ENCODE results near the gene UGP2. TPM values are rescaled to one million over a fixed set of nuclear protein-coding genes. Genes with fewer than 3 reads are reported as not detected.

Gene UGP2
- total RNA-seq, 1 donor from 2014 or later, result 314 TPM

GRCh38 chr2:63898839-63899238 lies 57.1 kb downstream of the UGP2 start:
- H3K27me3 ChIP-seq (ENCODE audit: insufficient read depth, low read length), result no peaks in the 10 kb centered on the region
- no peak overlapping the region for H3K27ac ChIP-seq (ENCODE audit: low read depth, low read length)
- Mint-ChIP-seq H3K4me1 (ENCODE audit: low read depth, unreplicated experiment) (peaks cover 4% of the 10 kb centered on the region), H3K27me3 (ENCODE audit: low read depth, unreplicated experiment) (no peaks in the 10 kb centered on the region), H3K36me3 (ENCODE audit: low read depth, unreplicated experiment) (peaks cover 25% of the 10 kb centered on the region), H3K9me3 (ENCODE audit: unreplicated experiment) (peaks cover 8% of the 10 kb centered on the region), H3K4me3 (ENCODE audit: unreplicated experiment) (no peak overlapping the region), H3K27ac (ENCODE audit: unreplicated experiment) (peak overlapping the region; percentile 27)
- peaks cover 8% of the 10 kb centered on the region for H3K9me3 ChIP-seq (ENCODE audit: insufficient read depth, low read depth, low read length)
- H3K4me2 ChIP-seq (ENCODE audit: low read length), result no peak overlapping the region
- H3K4me3 ChIP-seq (ENCODE audit: insufficient read depth, low read depth, low read length), result no peak overlapping the region
- no peak for DNase-seq (ENCODE audit: low read depth)
- H3K79me2 ChIP-seq (ENCODE audit: insufficient read depth, low read length), result peaks cover 3% of the 10 kb centered on the region
- H4K20me1 ChIP-seq (ENCODE audit: insufficient read depth, low read length), result no peaks in the 10 kb centered on the region
- no peak overlapping the region for H3K9ac ChIP-seq (ENCODE audit: low read length)
- no peak overlapping the region for H2AFZ ChIP-seq (ENCODE audit: low read depth, low read length)
- TF ChIP-seq EZH2 (IDR thresholded peaks at IDR 0.05; ENCODE audit: insufficient read depth, low read length), result no peak
- TF ChIP-seq, protein P1, sequence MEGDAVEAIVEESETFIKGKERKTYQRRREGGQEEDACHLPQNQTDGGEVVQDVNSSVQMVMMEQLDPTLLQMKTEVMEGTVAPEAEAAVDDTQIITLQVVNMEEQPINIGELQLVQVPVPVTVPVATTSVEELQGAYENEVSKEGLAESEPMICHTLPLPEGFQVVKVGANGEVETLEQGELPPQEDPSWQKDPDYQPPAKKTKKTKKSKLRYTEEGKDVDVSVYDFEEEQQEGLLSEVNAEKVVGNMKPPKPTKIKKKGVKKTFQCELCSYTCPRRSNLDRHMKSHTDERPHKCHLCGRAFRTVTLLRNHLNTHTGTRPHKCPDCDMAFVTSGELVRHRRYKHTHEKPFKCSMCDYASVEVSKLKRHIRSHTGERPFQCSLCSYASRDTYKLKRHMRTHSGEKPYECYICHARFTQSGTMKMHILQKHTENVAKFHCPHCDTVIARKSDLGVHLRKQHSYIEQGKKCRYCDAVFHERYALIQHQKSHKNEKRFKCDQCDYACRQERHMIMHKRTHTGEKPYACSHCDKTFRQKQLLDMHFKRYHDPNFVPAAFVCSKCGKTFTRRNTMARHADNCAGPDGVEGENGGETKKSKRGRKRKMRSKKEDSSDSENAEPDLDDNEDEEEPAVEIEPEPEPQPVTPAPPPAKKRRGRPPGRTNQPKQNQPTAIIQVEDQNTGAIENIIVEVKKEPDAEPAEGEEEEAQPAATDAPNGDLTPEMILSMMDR (IDR thresholded peaks at IDR 0.05; ENCODE audit: insufficient read depth, low read depth, low read length), result no peak
- H3K4me1 ChIP-seq (ENCODE audit: insufficient read depth, low read length), result no peaks in the 10 kb centered on the region
- FAIRE-seq, result no peak
- H3K36me3 ChIP-seq (ENCODE audit: insufficient read depth, low read length), result peaks cover 24% of the 10 kb centered on the region

- no peak for TF ChIP-seq EZH2 (IDR thresholded peaks at IDR 0.05; ENCODE audit: insufficient read depth, low read length)
- TF ChIP-seq, protein P1 (IDR thresholded peaks at IDR 0.05; ENCODE audit: insufficient read depth, low read depth, low read length), result no peak
- no peak overlapping the region for H3K4me2 ChIP-seq (ENCODE audit: low read length)
- Mint-ChIP-seq H3K27ac (ENCODE audit: unreplicated experiment) (no peak overlapping the region), H3K9me3 (ENCODE audit: unreplicated experiment) (peaks cover 8% of the 10 kb centered on the region), H3K4me3 (ENCODE audit: unreplicated experiment) (no peak overlapping the region), H3K4me1 (ENCODE audit: low read depth, unreplicated experiment) (peaks cover 4% of the 10 kb centered on the region), H3K36me3 (ENCODE audit: low read depth, unreplicated experiment) (peaks cover 25% of the 10 kb centered on the region), H3K27me3 (ENCODE audit: low read depth, unreplicated experiment) (no peaks in the 10 kb centered on the region)
- peaks cover 8% of the 10 kb centered on the region for H3K9me3 ChIP-seq (ENCODE audit: insufficient read depth, low read depth, low read length)
- DNase-seq (ENCODE audit: low read depth) (no peak), FAIRE-seq (peak; percentile 5)
- H3K27me3 ChIP-seq (ENCODE audit: insufficient read depth, low read length), result no peaks in the 10 kb centered on the region
- H3K27ac ChIP-seq (ENCODE audit: low read depth, low read length), result no peak overlapping the region
- no peak overlapping the region for H3K9ac ChIP-seq (ENCODE audit: low read length)
- peaks cover 21% of the 10 kb centered on the region for H3K36me3 ChIP-seq (ENCODE audit: insufficient read depth, low read length)
- H2AFZ ChIP-seq (ENCODE audit: low read depth, low read length), result no peak overlapping the region
- H3K4me1 ChIP-seq (ENCODE audit: insufficient read depth, low read length), result no peaks in the 10 kb centered on the region
- no peak overlapping the region for H3K4me3 ChIP-seq (ENCODE audit: insufficient read depth, low read depth, low read length)
- H3K79me2 ChIP-seq (ENCODE audit: insufficient read depth, low read length), result peaks cover 3% of the 10 kb centered on the region
- H4K20me1 ChIP-seq (ENCODE audit: insufficient read depth, low read length), result no peaks in the 10 kb centered on the region
Observed at GRCh38 chr2:63899639-63900038, 57.9 kb downstream of the UGP2 start.

DNA sequence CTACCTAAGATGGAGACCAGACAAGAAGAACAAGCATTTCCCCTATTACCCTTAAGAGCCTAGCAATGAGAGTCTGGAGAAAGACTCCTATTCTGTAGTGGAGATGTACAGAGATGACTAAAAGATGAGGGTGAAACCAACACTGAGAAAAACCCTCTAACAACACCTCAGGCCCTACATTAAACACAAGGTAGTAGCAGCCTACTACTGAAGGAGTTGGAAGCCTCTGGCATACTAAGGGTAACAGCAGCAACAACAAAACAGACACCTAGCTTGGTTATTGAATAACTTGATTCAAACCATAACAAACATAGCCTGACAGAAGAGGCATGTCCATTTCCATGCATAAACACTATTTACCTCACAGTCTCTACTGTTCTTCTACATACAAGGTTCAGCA lies 60.5 kb downstream of the UGP2 start:
- no peak for DNase-seq (ENCODE audit: low read depth)

More for the DNA sequence above, 60.5 kb downstream of the UGP2 start:
- Histone ChIP-seq H3K4me1 (ENCODE audit: insufficient read depth, low read length) (no peaks in the 10 kb centered on the region), H3K4me3 (ENCODE audit: insufficient read depth, low read depth, low read length) (no peak overlapping the region), H3K27ac (ENCODE audit: low read depth, low read length) (no peak overlapping the region), H3K4me2 (ENCODE audit: low read length) (no peak overlapping the region), H3K36me3 (ENCODE audit: insufficient read depth, low read length) (peaks cover 15% of the 10 kb centered on the region), H3K27me3 (ENCODE audit: insufficient read depth, low read length) (no peaks in the 10 kb centered on the region), H3K9ac (ENCODE audit: low read length) (no peak overlapping the region), H2AFZ (ENCODE audit: low read depth, low read length) (no peak overlapping the region), H3K9me3 (ENCODE audit: insufficient read depth, low read depth, low read length) (peaks cover 8% of the 10 kb centered on the region), H4K20me1 (ENCODE audit: insufficient read depth, low read length) (no peaks in the 10 kb centered on the region), H3K79me2 (ENCODE audit: insufficient read depth, low read length) (peaks cover 3% of the 10 kb centered on the region)
- Mint-ChIP-seq H3K27me3 (ENCODE audit: low read depth, unreplicated experiment) (no peaks in the 10 kb centered on the region), H3K4me1 (ENCODE audit: low read depth, unreplicated experiment) (peaks cover 4% of the 10 kb centered on the region), H3K4me3 (ENCODE audit: unreplicated experiment) (no peak overlapping the region), H3K36me3 (ENCODE audit: low read depth, unreplicated experiment) (peaks cover 35% of the 10 kb centered on the region), H3K9me3 (ENCODE audit: unreplicated experiment) (peaks cover 11% of the 10 kb centered on the region), H3K27ac (ENCODE audit: unreplicated experiment) (peak overlapping the region; percentile 41)
- TF ChIP-seq, protein P1 (IDR thresholded peaks at IDR 0.05; ENCODE audit: insufficient read depth, low read depth, low read length), result no peak
- TF ChIP-seq EZH2 (IDR thresholded peaks at IDR 0.05; ENCODE audit: insufficient read depth, low read length), result no peak
- FAIRE-seq, result peak; percentile 50
